Endothelial cell (in vitro differentiated cells): ENCODE measurements around the gene PANX1. TPM values are rescaled to one million over a fixed set of nuclear protein-coding genes. Genes with fewer than 3 reads are reported as not detected.

Experiments
- DNase-seq: peaks from one replicate; pipeline ENCODE4 v3.0.0; 2021; ENCODE audit warnings: low spot score
- H3K27ac Mint-ChIP-seq: one replicate; pipeline ENCODE4 v1.8.0; 2021; ENCODE audit warnings: mixed read lengths, inconsistent platforms; ENCODE audit not compliant: unreplicated experiment
- H3K27me3 Mint-ChIP-seq: one replicate; pipeline ENCODE4 v1.8.0; 2021; ENCODE audit warnings: mild to moderate bottlenecking, moderate library complexity, mixed read lengths, inconsistent platforms; ENCODE audit not compliant: unreplicated experiment
- H3K36me3 Mint-ChIP-seq: one replicate; pipeline ENCODE4 v1.8.0; 2021; ENCODE audit warnings: mild to moderate bottlenecking, low read depth, mixed read lengths, inconsistent platforms; ENCODE audit not compliant: unreplicated experiment
- H3K4me1 Mint-ChIP-seq: one replicate; pipeline ENCODE4 v1.8.0; 2021; ENCODE audit warnings: mild to moderate bottlenecking, mixed read lengths, inconsistent platforms; ENCODE audit not compliant: unreplicated experiment
- H3K4me3 Mint-ChIP-seq: one replicate; pipeline ENCODE4 v1.8.0; 2021; ENCODE audit warnings: mild to moderate bottlenecking, mixed read lengths, inconsistent platforms; ENCODE audit not compliant: unreplicated experiment
- H3K9me3 Mint-ChIP-seq: one replicate; pipeline ENCODE4 v1.8.0; 2021; ENCODE audit warnings: mixed read lengths, inconsistent platforms; ENCODE audit not compliant: unreplicated experiment
- total RNA-seq: library from RNA; stranded (reverse); fragmentation: NEBNext Ultra II Directional; extraction: Animal tissue kit (Norgen Biotek cat#: 25700); gene quantifications from one replicate; pipeline ENCODE4 v1.2.1, GENCODE V29; 2021; ENCODE audit not compliant: unreplicated experiment
- TF ChIP-seq, protein P1 (sequence below): fragments of 200-600 bp; sonication (generic); IDR thresholded peaks from one replicate; pipeline ENCODE4 v1.5.0; 2021; ENCODE audit warnings: antibody characterized with exemption; ENCODE audit not compliant: unreplicated experiment

PANX1 gene
- total RNA-seq, 1 donor from 2014 or later, result 9.9 TPM

DNA sequence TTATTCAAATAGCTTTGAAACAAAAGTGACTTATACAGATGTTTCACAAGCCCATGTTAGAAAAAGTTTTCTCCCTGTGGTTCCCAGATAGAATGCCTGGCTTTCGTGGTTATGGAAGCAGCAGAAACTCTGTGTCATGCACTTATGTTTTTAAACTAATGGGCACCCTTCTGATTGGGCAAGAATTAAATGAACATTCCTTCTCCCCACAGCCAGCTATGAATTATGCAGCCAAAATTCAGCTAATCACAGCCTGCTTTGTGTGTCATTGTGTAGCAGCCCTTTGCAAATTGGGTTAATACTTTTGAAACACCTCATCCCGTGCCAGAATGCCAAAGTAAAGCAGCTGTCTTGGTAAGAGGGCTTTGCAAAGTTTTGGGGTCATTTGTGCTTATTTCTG lies 46.9 kb downstream of the PANX1 start:
- no peak overlapping the region for H3K4me3 Mint-ChIP-seq
- no peaks in the 10 kb centered on the region for H3K9me3 Mint-ChIP-seq
- H3K36me3 Mint-ChIP-seq, result peaks cover 8% of the 10 kb centered on the region
- H3K4me1 Mint-ChIP-seq, result no peaks in the 10 kb centered on the region
- TF ChIP-seq, protein P1, sequence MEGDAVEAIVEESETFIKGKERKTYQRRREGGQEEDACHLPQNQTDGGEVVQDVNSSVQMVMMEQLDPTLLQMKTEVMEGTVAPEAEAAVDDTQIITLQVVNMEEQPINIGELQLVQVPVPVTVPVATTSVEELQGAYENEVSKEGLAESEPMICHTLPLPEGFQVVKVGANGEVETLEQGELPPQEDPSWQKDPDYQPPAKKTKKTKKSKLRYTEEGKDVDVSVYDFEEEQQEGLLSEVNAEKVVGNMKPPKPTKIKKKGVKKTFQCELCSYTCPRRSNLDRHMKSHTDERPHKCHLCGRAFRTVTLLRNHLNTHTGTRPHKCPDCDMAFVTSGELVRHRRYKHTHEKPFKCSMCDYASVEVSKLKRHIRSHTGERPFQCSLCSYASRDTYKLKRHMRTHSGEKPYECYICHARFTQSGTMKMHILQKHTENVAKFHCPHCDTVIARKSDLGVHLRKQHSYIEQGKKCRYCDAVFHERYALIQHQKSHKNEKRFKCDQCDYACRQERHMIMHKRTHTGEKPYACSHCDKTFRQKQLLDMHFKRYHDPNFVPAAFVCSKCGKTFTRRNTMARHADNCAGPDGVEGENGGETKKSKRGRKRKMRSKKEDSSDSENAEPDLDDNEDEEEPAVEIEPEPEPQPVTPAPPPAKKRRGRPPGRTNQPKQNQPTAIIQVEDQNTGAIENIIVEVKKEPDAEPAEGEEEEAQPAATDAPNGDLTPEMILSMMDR, result no peak
- DNase-seq, result no peak
- H3K27me3 Mint-ChIP-seq, result no peaks in the 10 kb centered on the region
- H3K27ac Mint-ChIP-seq, result no peak overlapping the region

DNA sequence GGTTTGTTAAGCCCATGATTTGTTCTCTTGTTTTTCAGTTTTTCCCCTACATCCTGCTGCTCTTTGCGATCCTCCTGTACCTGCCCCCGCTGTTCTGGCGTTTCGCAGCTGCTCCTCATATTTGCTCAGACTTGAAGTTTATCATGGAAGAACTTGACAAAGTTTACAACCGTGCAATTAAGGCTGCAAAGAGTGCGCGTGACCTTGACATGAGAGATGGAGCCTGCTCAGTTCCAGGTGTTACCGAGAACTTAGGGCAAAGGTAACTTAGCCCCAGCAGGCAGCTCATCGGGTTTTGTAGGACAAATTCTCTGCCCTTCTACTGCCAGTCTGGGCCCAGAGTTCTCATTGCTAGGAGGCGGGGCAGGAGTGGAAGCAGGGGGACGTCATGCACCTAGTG lies 49.7 kb downstream of the PANX1 start:
- DNase-seq, result no peak
- Mint-ChIP-seq H3K27me3 (no peaks in the 10 kb centered on the region), H3K27ac (no peak overlapping the region), H3K4me3 (no peak overlapping the region), H3K9me3 (no peaks in the 10 kb centered on the region), H3K36me3 (peaks cover 8% of the 10 kb centered on the region), H3K4me1 (no peaks in the 10 kb centered on the region)
- TF ChIP-seq, protein P1, result no peak

- H3K36me3 Mint-ChIP-seq, result peaks cover 8% of the 10 kb centered on the region
- H3K9me3 Mint-ChIP-seq, result no peaks in the 10 kb centered on the region
Measured at GRCh38 chr11:94179696-94180095, 51.1 kb downstream of the PANX1 start.

GRCh38 chr11:94181526-94181925 lies 52.9 kb downstream of the PANX1 start:
- peaks cover 3% of the 10 kb centered on the region for H3K4me1 Mint-ChIP-seq
- peaks cover 8% of the 10 kb centered on the region for H3K36me3 Mint-ChIP-seq
- no peak overlapping the region for H3K27ac Mint-ChIP-seq
- H3K9me3 Mint-ChIP-seq, result no peaks in the 10 kb centered on the region
- H3K4me3 Mint-ChIP-seq, result no peak overlapping the region
- TF ChIP-seq, protein P1, result no peak
- H3K27me3 Mint-ChIP-seq, result no peaks in the 10 kb centered on the region
- DNase-seq, result no peak

More at GRCh38 chr11:94179696-94180095, 51.1 kb downstream of the PANX1 start:
- TF ChIP-seq, protein P1, result no peak
- DNase-seq, result no peak
- peaks cover 3% of the 10 kb centered on the region for H3K4me1 Mint-ChIP-seq
- no peaks in the 10 kb centered on the region for H3K27me3 Mint-ChIP-seq
- H3K27ac Mint-ChIP-seq, result no peak overlapping the region
- no peak overlapping the region for H3K4me3 Mint-ChIP-seq

DNA sequence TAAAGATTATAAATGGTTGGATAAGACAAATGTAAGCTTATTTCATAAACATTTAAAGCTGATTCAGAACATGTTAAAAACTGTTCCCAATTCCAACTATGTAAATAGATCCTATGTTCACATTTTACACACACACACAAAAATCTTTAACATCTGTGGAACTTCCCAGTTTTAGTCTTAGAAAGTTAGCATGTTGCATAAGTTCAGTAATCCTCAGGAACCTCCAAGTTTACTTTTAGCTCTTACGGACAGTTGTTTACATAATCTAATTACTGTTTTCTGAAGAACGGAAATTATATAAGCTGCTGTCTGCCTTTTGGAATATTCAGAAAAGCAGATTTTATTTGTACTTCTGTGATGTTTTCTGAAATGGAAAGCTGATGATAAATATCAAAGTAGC lies 53.3 kb downstream of the PANX1 start:
- no peaks in the 10 kb centered on the region for H3K27me3 Mint-ChIP-seq
- TF ChIP-seq, protein P1, result no peak
- H3K36me3 Mint-ChIP-seq, result peaks cover 8% of the 10 kb centered on the region
- no peak overlapping the region for H3K27ac Mint-ChIP-seq
- no peak overlapping the region for H3K4me3 Mint-ChIP-seq
- peaks cover 3% of the 10 kb centered on the region for H3K4me1 Mint-ChIP-seq
- no peaks in the 10 kb centered on the region for H3K9me3 Mint-ChIP-seq
- DNase-seq, result no peak
